CD4-positive, alpha-beta T cell (primary cell): Measurements from ENCODE around the gene PPL. TPM values are rescaled to one million over a fixed set of nuclear protein-coding genes. Genes with fewer than 3 reads are reported as not detected.

Experiments
- ATAC-seq: fragments of 200-7000 bp; cut with Tn5 transposase; one replicate; pipeline ENCODE4 v1.10.0; 2022; ENCODE audit warnings: mild to moderate bottlenecking; ENCODE audit not compliant: poor library complexity
- CTCF ChIA-PET: fragments of 350-600 bp; sonication (Branson Sonifier 250); formaldehyde crosslinking; loops from one replicate; lab custom pipeline; 2021; ENCODE audit warnings: antibody characterized with exemption, inconsistent platforms; lab: Charles Lee
- POLR2A ChIA-PET: fragments of 350-600 bp; sonication (Branson Sonifier 250); formaldehyde crosslinking; loops from one replicate; lab custom pipeline; 2021; ENCODE audit warnings: antibody characterized with exemption, inconsistent platforms; lab: Charles Lee
- DNase-seq, 14 experiments: peaks; one replicate each; pipeline ENCODE4 v3.0.0-alpha.2; 2013 to 2020; ENCODE audit warnings: mixed read lengths in 2 of 14
- H3K27ac ChIP-seq, 2 donors: one replicate each; pipeline versions ENCODE4 v1.5.1 to v1.7.0; 2013; ENCODE audit warnings: low read length in 2 of 2, low read depth in 1 of 2, mild to moderate bottlenecking in 1 of 2
- H3K27me3 ChIP-seq, 2 experiments: 1 replicate in 1 of 2; 2 replicates in 1 of 2; pipeline versions ENCODE4 v1.6.1 to v1.7.0; 2013; ENCODE audit warnings: low read length in 2 of 2, control low read depth in 1 of 2, mild to moderate bottlenecking in 1 of 2, moderate library complexity in 1 of 2; ENCODE audit not compliant: insufficient read depth in 2 of 2, control insufficient read depth in 1 of 2
- H3K36me3 ChIP-seq: one replicate; pipeline ENCODE4 v1.6.1; 2013; ENCODE audit warnings: low read length, control low read depth; ENCODE audit not compliant: insufficient read depth
- H3K4me1 ChIP-seq: one replicate; pipeline ENCODE4 v1.6.1; 2013; ENCODE audit warnings: low read length, control low read depth; ENCODE audit not compliant: insufficient read depth
- H3K4me3 ChIP-seq: one replicate; pipeline ENCODE4 v1.5.1; 2013; ENCODE audit warnings: mild to moderate bottlenecking, low read length, moderate library complexity
- H3K9me3 ChIP-seq, 2 experiments: 1 replicate in 1 of 2; 2 replicates in 1 of 2; pipeline versions ENCODE4 v1.6.1 to v1.7.0; 2013; ENCODE audit warnings: low read length in 2 of 2, mild to moderate bottlenecking in 2 of 2, control low read depth in 1 of 2, moderate library complexity in 1 of 2; ENCODE audit not compliant: control insufficient read depth in 1 of 2, insufficient read depth in 1 of 2
- H3K27ac Mint-ChIP-seq: one replicate; pipeline ENCODE4 v1.8.0; 2020; ENCODE audit warnings: mixed read lengths
- H3K27me3 Mint-ChIP-seq: one replicate; pipeline ENCODE4 v1.8.0; 2021; ENCODE audit warnings: mixed read lengths
- H3K36me3 Mint-ChIP-seq: one replicate; pipeline ENCODE4 v1.8.0; 2021; ENCODE audit warnings: low read depth, mixed read lengths
- H3K4me1 Mint-ChIP-seq: one replicate; pipeline ENCODE4 v1.8.0; 2021; ENCODE audit warnings: low read depth, mixed read lengths
- H3K4me3 Mint-ChIP-seq: one replicate; pipeline ENCODE4 v1.8.0; 2020; ENCODE audit warnings: mild to moderate bottlenecking, mixed read lengths
- H3K9me3 Mint-ChIP-seq: one replicate; pipeline ENCODE4 v1.8.0; 2020; ENCODE audit warnings: mixed read lengths
- CTCF ChIP-seq: fragments of 200-600 bp; IDR thresholded peaks from one replicate; pipeline ENCODE4 v1.8.0; 2022; ENCODE audit warnings: antibody characterized with exemption, mild to moderate bottlenecking
- intact Hi-C, 2 experiments: fragments of 100-400 bp; cut with DNase I in 1 of 2; cut with micrococcal nuclease in 1 of 2; formaldehyde crosslinking; loops; one replicate each; pipeline versions ENCODE4 v1.15.1 to v1.9.0; 2023 to 2025; cut with DNase I, micrococcal nuclease
- total RNA-seq, 174 experiments: library from RNA in 2 of 174; stranded (reverse) in 2 of 174; gene quantifications; one replicate each; pipeline ENCODE4 v1.2.3 and lab custom pipeline; 2021 to 2026

The PPL gene
- total RNA-seq, 2 experiments from 2014 or later, result not detected

- no peaks in the 10 kb centered on the region for H3K9me3 ChIP-seq
- ATAC-seq, result no peak
- intact Hi-C loops, result loop anchor here in 1 of 2 experiments (10.0 kb wide), 1 partner anchor 215 kb away; the partner anchor contains the start of genes ANKS3 and DNAAF8
- no peaks in the 10 kb centered on the region for H3K9me3 Mint-ChIP-seq
- H3K4me3 ChIP-seq, result no peak overlapping the region
- DNase-seq, result no peak
- H3K27me3 Mint-ChIP-seq, result peaks cover 32% of the 10 kb centered on the region
- no peak overlapping the region for H3K27ac ChIP-seq
- ChIA-PET CTCF (no interaction called here), POLR2A (no interaction called here)
- no peaks in the 10 kb centered on the region for H3K36me3 Mint-ChIP-seq
- TF ChIP-seq CTCF, result no peak
- H3K27ac Mint-ChIP-seq, result no peak overlapping the region
- H3K4me1 ChIP-seq, result peaks cover 3% of the 10 kb centered on the region
- H3K4me1 Mint-ChIP-seq, result no peaks in the 10 kb centered on the region
- H3K4me3 Mint-ChIP-seq, result no peak overlapping the region
- H3K36me3 ChIP-seq, result no peaks in the 10 kb centered on the region
- peaks cover 0 to 5% of the 10 kb centered on the region in 2 experiments for H3K27me3 ChIP-seq
Observed at GRCh38 chr16:4949986-4950385, 13.0 kb upstream of the PPL start.

- intact Hi-C loops, result no loop called here
- H3K4me3 Mint-ChIP-seq, result no peak overlapping the region
- Histone ChIP-seq H3K4me1 (peaks cover 3% of the 10 kb centered on the region), H3K27ac (no peak overlapping the region), H3K9me3 (no peaks in the 10 kb centered on the region), H3K27me3 (peaks cover 0 to 7% of the 10 kb centered on the region in 2 experiments), H3K36me3 (no peaks in the 10 kb centered on the region), H3K4me3 (no peak overlapping the region)
- DNase-seq, result no peak
- H3K4me1 Mint-ChIP-seq, result no peaks in the 10 kb centered on the region
- no peak overlapping the region for H3K27ac Mint-ChIP-seq
- peaks cover 35% of the 10 kb centered on the region for H3K27me3 Mint-ChIP-seq
- ChIA-PET POLR2A (no interaction called here), CTCF (no interaction called here)
- no peaks in the 10 kb centered on the region for H3K9me3 Mint-ChIP-seq
- no peak for ATAC-seq
- no peaks in the 10 kb centered on the region for H3K36me3 Mint-ChIP-seq
- no peak for TF ChIP-seq CTCF
Observed at GRCh38 chr16:4948903-4949766, 12.2 kb upstream of the PPL start.

GRCh38 chr16:4947722-4948503 is 11.0 kb upstream of the PPL start:
- ATAC-seq (no peak), DNase-seq (no peak)
- no peaks in the 10 kb centered on the region for H3K36me3 Mint-ChIP-seq
- H3K27me3 ChIP-seq, result peaks cover 0 to 7% of the 10 kb centered on the region in 2 experiments
- H3K4me1 Mint-ChIP-seq, result no peaks in the 10 kb centered on the region
- H3K27ac Mint-ChIP-seq, result no peak overlapping the region
- ChIA-PET POLR2A (interaction anchor here (0.7 kb wide), 1 partner anchor 12 kb away, joined by 3 read pairs; no protein-coding TSS in a partner anchor), CTCF (interaction anchor here (0.6 to 0.9 kb wide), 2 partner anchors 189 to 238 kb away, joined by 3 read pairs; no protein-coding TSS in a partner anchor)
- H3K9me3 Mint-ChIP-seq, result no peaks in the 10 kb centered on the region
- peaks cover 35% of the 10 kb centered on the region for H3K27me3 Mint-ChIP-seq
- no peak overlapping the region for H3K4me3 Mint-ChIP-seq
- no peaks in the 10 kb centered on the region for H3K36me3 ChIP-seq
- no peak for TF ChIP-seq CTCF
- H3K27ac ChIP-seq, result no peak overlapping the region
- H3K4me3 ChIP-seq, result no peak overlapping the region
- H3K9me3 ChIP-seq, result no peaks in the 10 kb centered on the region
- intact Hi-C loops, result no loop called here
- peaks cover 3% of the 10 kb centered on the region for H3K4me1 ChIP-seq
